AG09319 (cell line): ENCODE data around the gene RIMS3.

Experiments used
- DNase-seq: peaks from one replicate; pipeline ENCODE4 v3.0.0-alpha.2; 2010; ENCODE audit warnings: low read depth; ENCODE audit errors: extremely low read depth
- TF ChIP-seq, protein P1 (sequence below): IDR thresholded peaks from 2 replicates; pipeline ENCODE4 v1.5.1; 2011; ENCODE audit warnings: low read depth, mild to moderate bottlenecking, inconsistent platforms, low read length, moderate library complexity

RIMS3 gene

GRCh38 chr1:40690771-40691537 is 25.5 kb upstream of the RIMS3 start:
- TF ChIP-seq, protein P1, sequence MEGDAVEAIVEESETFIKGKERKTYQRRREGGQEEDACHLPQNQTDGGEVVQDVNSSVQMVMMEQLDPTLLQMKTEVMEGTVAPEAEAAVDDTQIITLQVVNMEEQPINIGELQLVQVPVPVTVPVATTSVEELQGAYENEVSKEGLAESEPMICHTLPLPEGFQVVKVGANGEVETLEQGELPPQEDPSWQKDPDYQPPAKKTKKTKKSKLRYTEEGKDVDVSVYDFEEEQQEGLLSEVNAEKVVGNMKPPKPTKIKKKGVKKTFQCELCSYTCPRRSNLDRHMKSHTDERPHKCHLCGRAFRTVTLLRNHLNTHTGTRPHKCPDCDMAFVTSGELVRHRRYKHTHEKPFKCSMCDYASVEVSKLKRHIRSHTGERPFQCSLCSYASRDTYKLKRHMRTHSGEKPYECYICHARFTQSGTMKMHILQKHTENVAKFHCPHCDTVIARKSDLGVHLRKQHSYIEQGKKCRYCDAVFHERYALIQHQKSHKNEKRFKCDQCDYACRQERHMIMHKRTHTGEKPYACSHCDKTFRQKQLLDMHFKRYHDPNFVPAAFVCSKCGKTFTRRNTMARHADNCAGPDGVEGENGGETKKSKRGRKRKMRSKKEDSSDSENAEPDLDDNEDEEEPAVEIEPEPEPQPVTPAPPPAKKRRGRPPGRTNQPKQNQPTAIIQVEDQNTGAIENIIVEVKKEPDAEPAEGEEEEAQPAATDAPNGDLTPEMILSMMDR: no peak

DNA sequence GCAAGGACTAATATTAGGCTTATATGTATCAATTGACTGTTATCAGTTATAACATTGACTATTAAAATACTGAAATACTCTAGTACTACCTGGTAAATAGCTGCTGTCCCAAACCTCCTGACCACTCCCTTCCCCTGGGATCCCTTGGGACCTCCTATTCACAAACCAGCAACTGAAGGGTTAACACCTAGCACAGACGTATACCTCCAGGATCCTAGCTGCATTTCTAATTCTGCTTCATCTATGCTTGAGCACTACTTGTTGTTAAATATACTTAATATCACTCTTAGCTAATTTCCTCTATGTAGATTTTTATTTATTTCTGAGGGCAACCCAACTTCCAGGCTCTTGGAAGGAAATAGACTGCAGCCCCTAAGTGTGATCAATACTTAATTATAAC is 24.3 kb upstream of the RIMS3 start:
- no peak for DNase-seq
- TF ChIP-seq, protein P1: no peak

More at GRCh38 chr1:40690771-40691537, 25.5 kb upstream of the RIMS3 start:
- DNase-seq: no peak

DNA sequence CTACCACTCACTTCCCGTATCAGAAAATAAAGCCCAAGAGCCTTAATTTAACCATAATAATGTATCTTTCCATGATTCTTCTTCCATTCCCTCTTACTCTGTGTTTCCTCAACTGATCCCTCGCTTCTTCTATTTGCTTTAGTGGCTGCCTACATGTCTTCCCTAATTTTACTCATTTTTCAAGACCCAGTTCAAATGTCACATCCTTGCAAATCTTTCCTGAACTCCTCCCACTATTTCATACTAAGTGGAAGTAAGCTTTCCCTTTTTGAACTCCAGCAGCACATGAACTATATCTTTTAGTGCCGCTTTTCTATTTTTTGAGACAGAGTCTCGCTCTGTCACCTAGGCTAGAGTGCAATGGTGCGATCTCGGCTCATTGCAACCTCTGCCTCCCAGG is 22.2 kb upstream of the RIMS3 start:
- TF ChIP-seq, protein P1: no peak
- DNase-seq: no peak

DNA sequence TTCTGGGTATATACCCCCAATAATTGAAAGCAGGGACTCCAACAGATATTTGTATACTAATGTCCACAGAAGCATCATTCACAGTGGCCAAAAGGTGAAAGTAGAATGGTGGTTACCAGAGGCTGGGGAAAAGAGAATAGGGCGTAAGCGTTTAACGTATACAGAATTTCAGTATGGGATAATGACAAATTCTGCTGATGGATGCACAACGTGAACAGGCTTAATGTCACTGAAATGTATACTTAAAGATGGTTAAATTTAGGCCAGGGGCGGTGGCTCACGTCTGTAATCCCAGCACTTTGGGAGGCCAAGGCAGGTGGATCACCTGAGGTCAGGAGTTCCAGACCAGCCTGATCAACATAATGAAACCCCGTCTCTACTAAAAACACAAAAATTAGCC is 21.6 kb upstream of the RIMS3 start:
- TF ChIP-seq, protein P1: no peak
- no peak for DNase-seq

DNA sequence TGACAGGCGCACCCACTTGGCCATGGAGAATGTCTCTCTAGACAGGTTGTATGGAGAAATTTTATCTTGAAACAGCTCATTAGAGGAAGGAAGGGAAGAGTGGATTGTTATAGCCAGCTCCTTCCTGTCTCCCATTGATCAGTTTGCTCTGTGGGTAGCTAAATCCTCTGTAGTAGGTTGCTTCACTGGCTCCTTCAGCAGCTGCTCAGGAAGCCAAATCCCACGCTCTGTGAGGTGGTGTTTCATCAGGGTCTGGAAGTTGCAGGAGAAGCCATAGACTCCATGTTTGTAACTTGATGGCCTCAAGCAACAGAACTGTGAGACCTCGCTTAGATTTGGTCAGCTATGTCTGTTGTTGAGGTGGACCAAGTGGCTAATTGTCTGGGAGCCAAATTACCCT is 19.2 kb upstream of the RIMS3 start:
- no peak for DNase-seq
- TF ChIP-seq, protein P1: no peak

DNA sequence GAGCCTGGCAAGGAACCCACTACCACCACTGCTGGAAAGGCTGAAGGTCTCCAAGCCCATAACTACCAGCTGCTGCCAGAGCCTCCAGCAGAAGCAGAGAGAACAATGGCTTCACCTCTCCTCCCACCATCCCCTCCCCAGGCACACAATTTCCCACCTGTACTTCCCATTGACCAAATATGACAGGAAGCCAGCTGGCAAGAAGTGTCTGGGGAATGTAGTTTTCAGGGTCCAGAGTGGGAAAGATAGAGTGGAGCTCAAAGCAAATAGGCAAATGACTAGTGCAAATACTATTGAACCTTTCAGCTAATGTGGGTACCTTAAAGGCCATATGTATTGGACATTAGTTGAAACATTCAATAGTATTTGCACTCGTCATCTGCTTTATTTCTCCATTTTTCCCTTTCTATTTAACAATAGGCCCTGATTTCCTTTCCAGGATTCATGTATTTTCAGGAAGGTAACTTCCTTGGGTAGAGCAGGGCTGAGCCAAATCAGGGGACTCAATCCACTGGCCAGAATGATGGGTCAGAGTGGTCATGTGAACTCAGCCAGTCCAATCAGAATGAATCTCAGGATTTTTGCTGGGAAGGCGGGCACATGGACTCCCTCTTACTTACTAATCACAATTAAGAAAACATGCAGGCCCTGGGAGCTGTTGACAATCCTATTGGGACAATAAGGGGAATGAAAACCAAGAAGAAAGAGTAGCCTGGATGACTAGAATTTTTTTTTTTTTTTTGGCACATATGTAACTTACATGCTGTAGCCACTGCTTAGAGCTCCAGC is 13.9 kb upstream of the RIMS3 start:
- DNase-seq: no peak
- TF ChIP-seq, protein P1: no peak

DNA sequence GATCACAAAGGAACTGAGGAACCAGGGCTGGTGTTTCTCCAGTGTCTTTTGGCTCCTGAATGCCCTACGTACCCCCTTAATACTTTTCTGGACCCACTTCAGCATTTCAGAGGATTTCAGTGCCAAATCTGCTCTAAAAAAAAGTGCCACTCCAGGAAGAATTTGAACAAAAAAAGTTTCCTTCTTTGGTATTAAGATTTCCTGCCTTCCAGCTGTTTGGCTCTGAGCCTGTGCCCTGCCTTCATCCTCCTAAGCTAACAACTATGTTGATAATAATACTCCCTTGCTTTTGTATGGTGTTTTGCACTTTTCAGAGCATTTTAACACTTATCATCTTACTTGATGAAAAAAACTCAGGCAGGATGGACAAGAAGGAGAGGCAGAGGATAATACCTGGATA is 11.0 kb upstream of the RIMS3 start:
- TF ChIP-seq, protein P1: no peak
- DNase-seq: no peak
